Embryonic facial prominence (tissue), 1 donor: ENCODE measurements around the gene TYW3.

Experiments used
- DNase-seq: peaks from one replicate; pipeline ENCODE4 v3.0.0-alpha.2; 2016; ENCODE audit errors: extremely low spot score

The TYW3 gene

GRCh38 chr1:74790453-74790852 is 57.5 kb downstream of the TYW3 start:
- DNase-seq, result no peak

GRCh38 chr1:74791491-74791890 is 58.5 kb downstream of the TYW3 start:
- no peak for DNase-seq

GRCh38 chr1:74799119-74799657 is 66.2 kb downstream of the TYW3 start:
- no peak for DNase-seq

GRCh38 chr1:74811436-74812179 is 78.7 kb downstream of the TYW3 start:
- DNase-seq, result no peak

- DNase-seq, result no peak
Measured at GRCh38 chr1:74812180-74812541, 79.2 kb downstream of the TYW3 start.
